KMS-11 (cell line): ENCODE results near the gene CHD5.
A peak's percentile ranks its signal among the peaks of the same experiment; 100 is the strongest.

Experiments used
- H2AFZ ChIP-seq: fragments of 200-600 bp; sonication (generic); 2 replicates; pipeline ENCODE4 v1.6.1; 2016; ENCODE audit warnings: antibody characterized with exemption, mixed run types, low read depth
- H3K27ac ChIP-seq: fragments of 200-600 bp; sonication (generic); 2 replicates; pipeline ENCODE4 v1.6.1; 2016; ENCODE audit warnings: mild to moderate bottlenecking, mixed run types
- H3K27me3 ChIP-seq: fragments of 200-600 bp; sonication (generic); 2 replicates; pipeline ENCODE4 v1.6.1; 2017; ENCODE audit warnings: mild to moderate bottlenecking, low read depth, mixed run types, moderate library complexity; ENCODE audit not compliant: insufficient read depth
- H3K36me3 ChIP-seq: fragments of 200-600 bp; sonication (generic); 2 replicates; pipeline ENCODE4 v1.6.1; 2017; ENCODE audit warnings: mild to moderate bottlenecking, mixed run types; ENCODE audit not compliant: insufficient read depth
- H3K4me1 ChIP-seq: fragments of 200-600 bp; sonication (generic); 2 replicates; pipeline ENCODE4 v1.6.1; 2016; ENCODE audit warnings: mild to moderate bottlenecking, low read depth, mixed run types; ENCODE audit not compliant: poor library complexity, severe bottlenecking
- H3K4me2 ChIP-seq: fragments of 200-600 bp; sonication (generic); 2 replicates; pipeline ENCODE4 v1.7.0; 2016; ENCODE audit warnings: mild to moderate bottlenecking, mixed run types
- H3K4me3 ChIP-seq: fragments of 200-600 bp; sonication (generic); IDR thresholded peaks from 2 replicates; pipeline ENCODE4 v1.6.1; 2017; ENCODE audit warnings: low read depth, low read length, mixed read lengths; ENCODE audit not compliant: insufficient read depth
- H3K79me2 ChIP-seq: fragments of 200-600 bp; sonication (generic); 2 replicates; pipeline ENCODE4 v1.6.1; 2016; ENCODE audit warnings: low read depth, mixed run types; ENCODE audit not compliant: insufficient read depth
- H3K9ac ChIP-seq: fragments of 200-600 bp; sonication (generic); 2 replicates; pipeline ENCODE4 v1.6.1; 2016; ENCODE audit warnings: mild to moderate bottlenecking, mixed run types
- H4K20me1 ChIP-seq: fragments of 200-600 bp; sonication (generic); 2 replicates; pipeline ENCODE4 v1.6.1; 2016; ENCODE audit warnings: mild to moderate bottlenecking, mixed run types; ENCODE audit not compliant: insufficient read depth
- CTCF ChIP-seq: fragments of 200-600 bp; sonication (generic); conservative IDR thresholded peaks from 2 replicates; pipeline ENCODE4 v1.6.1; 2017; ENCODE audit warnings: low read depth, mild to moderate bottlenecking, antibody characterized with exemption, low read length, moderate library complexity, mixed read lengths

The CHD5 gene

GRCh38 chr1:6057170-6057845 lies 122.8 kb downstream of the CHD5 start:
- Histone ChIP-seq H3K4me2 (no peak overlapping the region), H3K9ac (no peak overlapping the region), H3K27ac (no peak overlapping the region), H3K79me2 (no peaks in the 10 kb centered on the region; the same call in 1 of the 2 replicates), H3K4me3 (no peak overlapping the region), H3K36me3 (no peaks in the 10 kb centered on the region), H2AFZ (no peak overlapping the region), H3K27me3 (no peaks in the 10 kb centered on the region), H3K4me1 (no peaks in the 10 kb centered on the region), H4K20me1 (peaks cover 8% of the 10 kb centered on the region; the same call in 1 of the 2 replicates)
- TF ChIP-seq CTCF, result no peak

- H3K36me3 ChIP-seq, result no peaks in the 10 kb centered on the region
- no peaks in the 10 kb centered on the region; the same call in 1 of the 2 replicates for H3K79me2 ChIP-seq
- no peak overlapping the region for H3K4me3 ChIP-seq
- no peaks in the 10 kb centered on the region for H3K4me1 ChIP-seq
- no peak overlapping the region for H3K4me2 ChIP-seq
- no peak overlapping the region for H3K9ac ChIP-seq
- peaks cover 8% of the 10 kb centered on the region; the same call in 1 of the 2 replicates for H4K20me1 ChIP-seq
- H2AFZ ChIP-seq, result no peak overlapping the region
- H3K27ac ChIP-seq, result no peak overlapping the region
- TF ChIP-seq CTCF, result no peak
- H3K27me3 ChIP-seq, result no peaks in the 10 kb centered on the region
Observed at GRCh38 chr1:6056572-6056948, 123.6 kb downstream of the CHD5 start.

GRCh38 chr1:6054596-6054995 lies 125.5 kb downstream of the CHD5 start:
- TF ChIP-seq CTCF, result no peak
- no peak overlapping the region for H3K9ac ChIP-seq
- H3K4me3 ChIP-seq, result no peak overlapping the region
- no peaks in the 10 kb centered on the region for H3K79me2 ChIP-seq
- no peak overlapping the region for H3K27ac ChIP-seq
- H3K36me3 ChIP-seq, result no peaks in the 10 kb centered on the region
- H2AFZ ChIP-seq, result no peak overlapping the region
- H4K20me1 ChIP-seq, result peaks cover 8% of the 10 kb centered on the region; the same call in 1 of the 2 replicates
- H3K4me2 ChIP-seq, result no peak overlapping the region
- H3K4me1 ChIP-seq, result no peaks in the 10 kb centered on the region
- H3K27me3 ChIP-seq, result no peaks in the 10 kb centered on the region

GRCh38 chr1:6053206-6053546 lies 126.9 kb downstream of the CHD5 start:
- Histone ChIP-seq H3K4me3 (no peak overlapping the region), H3K4me2 (no peak overlapping the region), H3K9ac (no peak overlapping the region), H3K4me1 (no peaks in the 10 kb centered on the region), H3K79me2 (no peaks in the 10 kb centered on the region), H4K20me1 (peaks cover 8% of the 10 kb centered on the region; the same call in 1 of the 2 replicates), H3K36me3 (no peaks in the 10 kb centered on the region), H2AFZ (no peak overlapping the region), H3K27ac (no peak overlapping the region), H3K27me3 (no peaks in the 10 kb centered on the region)
- TF ChIP-seq CTCF, result peak; percentile 32
